Activated CD8-positive, alpha-beta T cell treated with anti-CD3 and anti-CD28 coated beads for 36 hours (primary cell): Measurements from ENCODE around the gene GJC3. TPM values are rescaled to one million over a fixed set of nuclear protein-coding genes. Genes with fewer than 3 reads are reported as not detected.
A peak's percentile ranks its signal among the peaks of the same experiment; 100 is the strongest.

Experiments
- ATAC-seq: fragments of 200-7000 bp; cut with Tn5 transposase; one replicate; pipeline ENCODE4 v1.10.0; 2021; ENCODE audit warnings: mild to moderate bottlenecking, moderate library complexity
- CTCF ChIA-PET: fragments of 350-600 bp; sonication (Branson Sonifier 250); formaldehyde crosslinking; loops from one replicate; lab custom pipeline; 2021; ENCODE audit warnings: antibody characterized with exemption; lab: Charles Lee
- POLR2A ChIA-PET: fragments of 350-600 bp; sonication (Branson Sonifier 250); formaldehyde crosslinking; loops from one replicate; lab custom pipeline; 2021; ENCODE audit warnings: antibody characterized with exemption; lab: Charles Lee
- DNase-seq: peaks from one replicate; pipeline ENCODE4 v3.0.0-alpha.2; 2020
- H3K27ac Mint-ChIP-seq: one replicate; pipeline ENCODE4 v1.8.0; 2021; ENCODE audit warnings: mild to moderate bottlenecking, mixed read lengths
- H3K27me3 Mint-ChIP-seq: one replicate; pipeline ENCODE4 v1.8.0; 2021; ENCODE audit warnings: mixed read lengths
- H3K36me3 Mint-ChIP-seq: one replicate; pipeline ENCODE4 v1.8.0; 2021; ENCODE audit warnings: low read depth, mixed read lengths
- H3K4me1 Mint-ChIP-seq: one replicate; pipeline ENCODE4 v1.8.0; 2021; ENCODE audit warnings: low read depth, mixed read lengths
- H3K4me3 Mint-ChIP-seq: one replicate; pipeline ENCODE4 v1.8.0; 2021; ENCODE audit warnings: mild to moderate bottlenecking, moderate library complexity, mixed read lengths
- H3K9me3 Mint-ChIP-seq: one replicate; pipeline ENCODE4 v1.8.0; 2021; ENCODE audit warnings: mixed read lengths
- intact Hi-C: fragments of 100-400 bp; cut with micrococcal nuclease; formaldehyde crosslinking; loops from one replicate; pipeline ENCODE4 v1.10.0; 2022
- total RNA-seq, 2 experiments: library from RNA; stranded (reverse); gene quantifications; one replicate each; pipeline ENCODE4 v1.2.3, GENCODE V29; 2021
- TF ChIP-seq, protein P1 (sequence below): fragments of 200-600 bp; IDR thresholded peaks from one replicate; pipeline ENCODE4 v1.8.0; 2022; ENCODE audit warnings: antibody characterized with exemption, mild to moderate bottlenecking

The GJC3 gene
- total RNA-seq, 2 experiments from 2014 or later: 0.41 to 0.47 TPM

DNA sequence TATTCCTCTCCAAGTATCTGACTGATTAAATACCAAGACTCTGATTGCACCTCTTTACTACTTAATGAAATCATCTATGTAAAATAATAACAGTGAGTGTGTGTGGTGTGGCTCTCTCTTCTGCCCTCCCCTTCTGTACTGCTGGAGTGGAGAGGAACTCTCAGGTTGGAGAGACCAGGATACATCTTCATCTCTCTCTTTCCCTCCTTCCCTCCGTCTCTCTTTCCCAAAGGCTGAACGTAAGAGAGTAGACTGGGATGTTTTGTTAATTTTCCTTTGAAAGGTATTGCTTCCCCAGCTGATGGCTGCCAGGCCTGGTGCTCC is 272 bp upstream of the GJC3 start:
- TF ChIP-seq, protein P1, sequence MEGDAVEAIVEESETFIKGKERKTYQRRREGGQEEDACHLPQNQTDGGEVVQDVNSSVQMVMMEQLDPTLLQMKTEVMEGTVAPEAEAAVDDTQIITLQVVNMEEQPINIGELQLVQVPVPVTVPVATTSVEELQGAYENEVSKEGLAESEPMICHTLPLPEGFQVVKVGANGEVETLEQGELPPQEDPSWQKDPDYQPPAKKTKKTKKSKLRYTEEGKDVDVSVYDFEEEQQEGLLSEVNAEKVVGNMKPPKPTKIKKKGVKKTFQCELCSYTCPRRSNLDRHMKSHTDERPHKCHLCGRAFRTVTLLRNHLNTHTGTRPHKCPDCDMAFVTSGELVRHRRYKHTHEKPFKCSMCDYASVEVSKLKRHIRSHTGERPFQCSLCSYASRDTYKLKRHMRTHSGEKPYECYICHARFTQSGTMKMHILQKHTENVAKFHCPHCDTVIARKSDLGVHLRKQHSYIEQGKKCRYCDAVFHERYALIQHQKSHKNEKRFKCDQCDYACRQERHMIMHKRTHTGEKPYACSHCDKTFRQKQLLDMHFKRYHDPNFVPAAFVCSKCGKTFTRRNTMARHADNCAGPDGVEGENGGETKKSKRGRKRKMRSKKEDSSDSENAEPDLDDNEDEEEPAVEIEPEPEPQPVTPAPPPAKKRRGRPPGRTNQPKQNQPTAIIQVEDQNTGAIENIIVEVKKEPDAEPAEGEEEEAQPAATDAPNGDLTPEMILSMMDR: peak; percentile 12
- CTCF ChIA-PET: interaction anchor here (0.6 to 2.6 kb wide), 12 partner anchors 9 to 201 kb away, joined by 3 to 19 read pairs (median 4); partner anchors contain the start of gene TRIM4
- no peaks in the 10 kb centered on the region for H3K9me3 Mint-ChIP-seq
- peak; percentile 35 for ATAC-seq
- POLR2A ChIA-PET: interaction anchor here (0.7 to 2.3 kb wide), 3 partner anchors 10 to 23 kb away, joined by 3 to 16 read pairs (median 3); partner anchors contain the start of gene TRIM4
- peaks cover 26% of the 10 kb centered on the region for H3K4me1 Mint-ChIP-seq
- H3K27me3 Mint-ChIP-seq: peaks cover 9% of the 10 kb centered on the region
- no peak for DNase-seq
- no peaks in the 10 kb centered on the region for H3K36me3 Mint-ChIP-seq
- H3K27ac Mint-ChIP-seq: no peak overlapping the region
- intact Hi-C loops: no loop called here
- H3K4me3 Mint-ChIP-seq: peak overlapping the region; percentile 63

DNA sequence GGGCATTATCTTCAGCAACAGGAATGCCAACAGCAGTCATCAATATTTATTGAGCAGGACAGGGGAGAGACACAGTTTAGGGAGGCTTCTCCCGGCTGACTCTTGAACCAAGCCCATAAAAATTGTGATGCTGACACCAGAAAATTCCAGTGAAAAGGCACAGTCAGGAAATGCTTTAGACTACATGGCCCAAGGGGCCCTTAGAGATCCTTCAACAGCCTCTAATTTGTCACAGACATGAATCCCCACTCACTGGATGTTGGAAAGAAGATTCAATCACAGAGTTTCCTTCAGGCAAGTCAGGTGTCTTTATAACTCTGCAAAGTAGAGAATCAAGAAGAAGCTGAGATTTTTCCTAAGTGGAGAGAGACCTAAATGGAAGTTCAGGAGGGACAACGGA is 1.2 kb downstream of the GJC3 start:
- Mint-ChIP-seq H3K36me3 (no peaks in the 10 kb centered on the region), H3K9me3 (no peaks in the 10 kb centered on the region), H3K4me1 (peaks cover 25% of the 10 kb centered on the region), H3K27me3 (peaks cover 9% of the 10 kb centered on the region), H3K27ac (no peak overlapping the region), H3K4me3 (no peak overlapping the region)
- TF ChIP-seq, protein P1: no peak
- ChIA-PET POLR2A (interaction anchor here (0.6 to 2.3 kb wide), 2 partner anchors 9 to 16 kb away, joined by 4 to 16 read pairs; partner anchors contain the start of gene TRIM4), CTCF (interaction anchor here (1.6 to 2.6 kb wide), 3 partner anchors 8 to 61 kb away, joined by 3 to 19 read pairs (median 10); partner anchors contain the start of gene TRIM4)
- ATAC-seq (no peak), DNase-seq (no peak)
- intact Hi-C loops: no loop called here

DNA sequence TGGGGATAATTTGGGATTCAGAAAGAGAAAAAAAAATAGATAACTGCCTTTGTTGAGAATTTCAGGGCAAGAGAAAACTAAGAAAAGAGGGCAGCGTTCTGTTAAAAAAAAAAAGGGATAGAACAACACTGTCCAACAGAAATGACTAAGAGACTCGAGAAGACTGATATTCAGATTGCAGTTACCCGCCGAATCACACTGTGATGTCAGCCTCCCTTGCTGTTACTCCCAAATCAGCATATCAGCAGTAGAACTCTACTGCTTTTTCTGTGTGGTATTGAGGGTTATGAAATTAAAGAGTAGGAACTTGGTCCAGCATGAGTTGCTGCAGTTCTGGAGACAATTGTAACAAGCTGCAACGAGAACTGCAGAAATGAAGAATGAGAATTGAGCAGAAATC is 1.9 kb downstream of the GJC3 start:
- ATAC-seq: no peak
- Mint-ChIP-seq H3K27me3 (peaks cover 9% of the 10 kb centered on the region), H3K4me3 (no peak overlapping the region), H3K4me1 (peaks cover 25% of the 10 kb centered on the region), H3K27ac (no peak overlapping the region), H3K9me3 (no peaks in the 10 kb centered on the region), H3K36me3 (no peaks in the 10 kb centered on the region)
- no peak for DNase-seq
- ChIA-PET POLR2A (no interaction called here), CTCF (interaction anchor here (0.6 kb wide), 1 partner anchor 52 kb away, joined by 3 read pairs; no protein-coding TSS in a partner anchor)
- TF ChIP-seq, protein P1: no peak
- intact Hi-C loops: no loop called here

DNA sequence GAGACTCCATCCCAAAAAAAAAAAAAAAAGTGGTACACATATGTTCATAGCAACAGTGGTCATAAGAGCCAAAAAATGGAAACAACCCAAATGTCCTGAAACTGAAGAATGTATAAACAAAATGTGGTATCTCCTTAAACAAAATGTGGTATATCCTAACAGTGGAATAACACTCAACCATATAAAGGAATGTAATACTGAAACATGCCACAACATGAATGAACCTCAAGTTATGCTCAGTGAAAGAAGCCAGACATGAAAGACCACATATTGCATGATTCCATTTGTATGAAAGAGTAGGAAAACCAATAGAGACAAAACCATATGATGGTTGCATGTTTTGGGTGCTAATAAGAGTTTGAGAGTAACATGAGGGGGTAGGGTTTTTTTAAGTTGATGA is 3.1 kb downstream of the GJC3 start:
- Mint-ChIP-seq H3K4me1 (peaks cover 25% of the 10 kb centered on the region), H3K27me3 (peaks cover 9% of the 10 kb centered on the region), H3K36me3 (no peaks in the 10 kb centered on the region), H3K27ac (no peak overlapping the region), H3K4me3 (no peak overlapping the region), H3K9me3 (no peaks in the 10 kb centered on the region)
- intact Hi-C loops: no loop called here
- ChIA-PET POLR2A (no interaction called here), CTCF (interaction anchor here (1.2 to 1.4 kb wide), 2 partner anchors 13 to 54 kb away, joined by 3 to 4 read pairs; no protein-coding TSS in a partner anchor)
- DNase-seq (no peak), ATAC-seq (no peak)
- TF ChIP-seq, protein P1: no peak

DNA sequence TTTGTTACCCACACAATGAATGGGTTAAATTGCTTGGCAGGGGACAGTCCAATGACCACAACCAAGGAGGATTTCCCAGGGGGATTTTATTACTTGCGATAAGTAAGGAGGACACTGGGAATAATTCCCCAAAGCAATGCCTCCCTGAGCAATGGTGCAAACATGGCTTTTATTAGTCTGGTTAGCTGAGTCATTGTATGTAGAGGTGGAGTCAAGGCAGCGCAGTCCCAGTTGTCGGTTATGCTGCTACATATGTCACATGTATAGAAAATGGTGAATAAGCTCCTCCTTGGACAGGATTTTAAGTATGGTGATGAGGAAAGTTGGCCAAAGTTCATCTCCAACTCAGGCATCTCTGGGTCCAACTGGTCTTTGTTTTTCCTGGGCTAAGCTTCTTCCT is 6.2 kb downstream of the GJC3 start:
- intact Hi-C loops: no loop called here
- no peak overlapping the region for H3K27ac Mint-ChIP-seq
- peaks cover 11% of the 10 kb centered on the region for H3K4me1 Mint-ChIP-seq
- TF ChIP-seq, protein P1: no peak
- ChIA-PET POLR2A (no interaction called here), CTCF (interaction anchor here (0.6 to 2.5 kb wide), 3 partner anchors 10 to 71 kb away, joined by 4 to 12 read pairs (median 11); no protein-coding TSS in a partner anchor)
- peaks cover 6% of the 10 kb centered on the region for H3K36me3 Mint-ChIP-seq
- no peak overlapping the region for H3K4me3 Mint-ChIP-seq
- H3K27me3 Mint-ChIP-seq: peaks cover 7% of the 10 kb centered on the region
- DNase-seq (no peak), ATAC-seq (no peak)
- no peaks in the 10 kb centered on the region for H3K9me3 Mint-ChIP-seq
